Activated naive CD8-positive, alpha-beta T cell treated with anti-CD3 and anti-CD28 coated beads, Interleukin-2, amount 50 U/mL, for 16 hours (primary cell): Measurements from ENCODE around the gene ADARB2.

Experiments
- DNase-seq: peaks from one replicate; pipeline ENCODE4 v3.0.0-alpha.2; 2020; ENCODE audit warnings: low read depth, low spot score

Gene ADARB2

GRCh38 chr10:1527951-1528350, 209.4 kb downstream of the ADARB2 start:
- no peak for DNase-seq

GRCh38 chr10:1526436-1527055, 210.8 kb downstream of the ADARB2 start:
- DNase-seq: no peak

GRCh38 chr10:1525354-1526162, 211.8 kb downstream of the ADARB2 start:
- no peak for DNase-seq

- no peak for DNase-seq
Measured at GRCh38 chr10:1524540-1524939, 212.8 kb downstream of the ADARB2 start.

GRCh38 chr10:1523221-1523620, 214.1 kb downstream of the ADARB2 start:
- DNase-seq: no peak

GRCh38 chr10:1522237-1522636, 215.1 kb downstream of the ADARB2 start:
- DNase-seq: no peak

GRCh38 chr10:1521741-1522140, 215.6 kb downstream of the ADARB2 start:
- no peak for DNase-seq

GRCh38 chr10:1520909-1521565, 216.3 kb downstream of the ADARB2 start:
- no peak for DNase-seq

- no peak for DNase-seq
Measured at GRCh38 chr10:1519391-1519790, 217.9 kb downstream of the ADARB2 start.

GRCh38 chr10:1517684-1518083, 219.6 kb downstream of the ADARB2 start:
- DNase-seq: no peak

GRCh38 chr10:1516492-1517165, 220.7 kb downstream of the ADARB2 start:
- DNase-seq: no peak

- no peak for DNase-seq
Measured at GRCh38 chr10:1515780-1516491, 221.4 kb downstream of the ADARB2 start.

- DNase-seq: no peak
Measured at GRCh38 chr10:1515121-1515779, 222.1 kb downstream of the ADARB2 start.

- DNase-seq: no peak
Measured at GRCh38 chr10:1514681-1515080, 222.6 kb downstream of the ADARB2 start.

- no peak for DNase-seq
Measured at GRCh38 chr10:1513221-1513620, 224.1 kb downstream of the ADARB2 start.

GRCh38 chr10:1509011-1509530, 228.3 kb downstream of the ADARB2 start:
- no peak for DNase-seq

- no peak for DNase-seq
Measured at GRCh38 chr10:1508096-1508495, 229.2 kb downstream of the ADARB2 start.

- no peak for DNase-seq
Measured at GRCh38 chr10:1507436-1507835, 229.9 kb downstream of the ADARB2 start.

GRCh38 chr10:1504940-1505339, 232.4 kb downstream of the ADARB2 start:
- no peak for DNase-seq

- no peak for DNase-seq
Measured at GRCh38 chr10:1504286-1504685, 233.0 kb downstream of the ADARB2 start.

GRCh38 chr10:1502451-1502850, 234.9 kb downstream of the ADARB2 start:
- DNase-seq: no peak
